NB4 (cell line): ENCODE results near the gene MYO1D.

Source experiments
- CTCF ChIP-seq: IDR thresholded peaks from one replicate; pipeline ENCODE4 v1.5.1; 2012; ENCODE audit warnings: low read depth, low read length
- MYC ChIP-seq: IDR thresholded peaks from 2 replicates; pipeline ENCODE4 v1.6.1; 2011; ENCODE audit warnings: low read depth, low read length

- no peak for TF ChIP-seq CTCF
- no peak for TF ChIP-seq MYC
Measured at GRCh38 chr17:32497431-32498205, 379.3 kb downstream of the MYO1D start.
